Body of pancreas (tissue), 4 donors: Measurements from ENCODE around the gene OTUB1. TPM values are rescaled to one million over a fixed set of nuclear protein-coding genes. Genes with fewer than 3 reads are reported as not detected.
"Not testable (repeated sequence)": the region's sequence is repeated elsewhere in the genome, so short reads cannot be mapped to it uniquely, and the experiment has no call there.

Experiments
- ATAC-seq: fragments of 150-250 bp; one replicate; pipeline ENCODE4 v1.9.1; 2016
- DNase-seq, 4 donors: peaks; one replicate each; pipeline ENCODE4 v3.0.0-alpha.2; 2019
- H3K27ac ChIP-seq, 4 donors: fragments of 200-600 bp; sonication (generic); 1 replicate in 3 of 4; 2 replicates in 1 of 4; pipeline versions ENCODE4 v1.5.1 to v1.6.1; 2016 to 2019; ENCODE audit warnings: mild to moderate bottlenecking in 1 of 4, mixed read lengths in 1 of 4, moderate library complexity in 1 of 4
- H3K27me3 ChIP-seq, 2 donors: fragments of 200-600 bp; sonication (generic); one replicate each; pipeline ENCODE4 v1.6.0; 2016; ENCODE audit warnings: mild to moderate bottlenecking in 1 of 2
- H3K36me3 ChIP-seq, 2 donors: fragments of 200-600 bp; sonication (generic); replicated peaks in 1 of 2; 2 replicates each; pipeline ENCODE4 v1.5.1; 2016; ENCODE audit warnings: low read depth in 2 of 2; ENCODE audit not compliant: insufficient read depth in 1 of 2
- H3K4me1 ChIP-seq: fragments of 200-600 bp; sonication (generic); one replicate; pipeline ENCODE4 v1.6.0; 2016
- H3K4me3 ChIP-seq, 2 donors: fragments of 200-600 bp; sonication (generic); 1 replicate in 1 of 2; 2 replicates in 1 of 2; pipeline ENCODE4 v1.5.1; 2016 to 2019
- H3K9me3 ChIP-seq, 3 donors: fragments of 200-600 bp; sonication (generic); 1 replicate in 2 of 3; 2 replicates in 1 of 3; pipeline ENCODE4 v1.5.1; 2016
- POLR2A ChIP-seq, 3 donors: fragments of 450-650 bp; IDR thresholded peaks; one replicate each; pipeline ENCODE4 v1.6.1; 2016; ENCODE audit warnings: antibody characterized with exemption in 3 of 3, mild to moderate bottlenecking in 2 of 3
- WGBS, 2 donors: methylation state at CpG; one replicate each; pipeline ENCODE4 v1.1.5; 2017; 5-methylcytosine and 5-hydroxymethylcytosine counted together
- intact Hi-C: fragments of 100-400 bp; cut with DNase I; formaldehyde crosslinking; loops from one replicate; pipeline ENCODE4 v1.15.1; 2023
- total RNA-seq, 2 donors: library from RNA; depleted of rRNA; stranded (reverse); fragments of >200 nt; gene quantifications; one replicate each; pipeline ENCODE4 v1.1.0, GENCODE V29; 2016
- TF ChIP-seq, protein P1 (sequence below), 7 experiments: fragments of 450-650 bp in 4 of 7; fragments of 200-600 bp in 3 of 7; sonication (generic) in 3 of 7; IDR thresholded peaks; one replicate each; pipeline ENCODE4 v1.5.1; 2016 to 2019; ENCODE audit warnings: antibody characterized with exemption in 7 of 7

OTUB1 gene
- total RNA-seq, 2 donors from 2014 or later: 20.8 to 36.3 TPM

DNA sequence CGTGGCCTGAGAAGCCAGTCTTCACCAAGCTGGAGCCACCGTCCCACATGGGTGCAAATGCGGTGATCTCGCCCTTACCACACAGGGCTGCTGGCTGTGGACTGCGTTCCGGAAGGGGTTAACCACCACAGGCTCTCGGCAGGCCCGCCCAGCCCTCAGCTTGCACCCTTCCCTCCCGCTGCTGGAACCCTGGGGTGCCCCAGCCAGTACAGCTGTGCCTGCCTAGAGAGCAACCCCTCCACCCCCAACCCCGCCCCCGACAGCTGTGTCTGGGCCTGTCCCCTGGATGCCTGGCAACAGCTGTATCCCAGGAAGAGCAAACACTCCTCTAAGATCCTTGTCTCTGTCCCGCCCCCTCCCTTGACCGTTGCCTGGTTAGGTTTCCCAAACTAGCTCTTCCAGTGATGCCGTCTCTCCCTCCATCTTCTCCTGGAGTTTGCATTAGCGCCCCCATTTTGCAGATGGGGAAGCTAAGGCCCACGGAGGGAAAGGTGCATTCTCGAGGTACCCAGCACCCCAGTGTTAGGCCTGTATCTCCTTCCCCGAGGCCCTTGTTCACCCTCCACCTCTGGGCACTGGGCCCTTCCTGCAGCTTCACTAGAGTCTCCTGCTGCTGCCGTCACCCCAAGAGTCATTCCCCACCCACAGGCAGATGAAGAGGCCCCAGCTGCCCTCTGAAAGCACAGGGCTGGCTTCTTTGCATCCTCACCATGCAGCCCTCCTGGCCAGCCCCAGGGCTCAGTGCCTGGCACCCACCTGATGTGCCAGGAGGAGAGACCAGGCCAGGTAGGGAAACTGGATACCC, 24.4 kb upstream of the OTUB1 start:
- intact Hi-C loops: no loop called here
- TF ChIP-seq, protein P1, sequence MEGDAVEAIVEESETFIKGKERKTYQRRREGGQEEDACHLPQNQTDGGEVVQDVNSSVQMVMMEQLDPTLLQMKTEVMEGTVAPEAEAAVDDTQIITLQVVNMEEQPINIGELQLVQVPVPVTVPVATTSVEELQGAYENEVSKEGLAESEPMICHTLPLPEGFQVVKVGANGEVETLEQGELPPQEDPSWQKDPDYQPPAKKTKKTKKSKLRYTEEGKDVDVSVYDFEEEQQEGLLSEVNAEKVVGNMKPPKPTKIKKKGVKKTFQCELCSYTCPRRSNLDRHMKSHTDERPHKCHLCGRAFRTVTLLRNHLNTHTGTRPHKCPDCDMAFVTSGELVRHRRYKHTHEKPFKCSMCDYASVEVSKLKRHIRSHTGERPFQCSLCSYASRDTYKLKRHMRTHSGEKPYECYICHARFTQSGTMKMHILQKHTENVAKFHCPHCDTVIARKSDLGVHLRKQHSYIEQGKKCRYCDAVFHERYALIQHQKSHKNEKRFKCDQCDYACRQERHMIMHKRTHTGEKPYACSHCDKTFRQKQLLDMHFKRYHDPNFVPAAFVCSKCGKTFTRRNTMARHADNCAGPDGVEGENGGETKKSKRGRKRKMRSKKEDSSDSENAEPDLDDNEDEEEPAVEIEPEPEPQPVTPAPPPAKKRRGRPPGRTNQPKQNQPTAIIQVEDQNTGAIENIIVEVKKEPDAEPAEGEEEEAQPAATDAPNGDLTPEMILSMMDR (IDR thresholded peaks at IDR 0.05): no peak
- TF ChIP-seq POLR2A (IDR thresholded peaks at IDR 0.05): no peak
- no peaks in the 10 kb centered on the region for H3K4me1 ChIP-seq
- H3K36me3 ChIP-seq: no peaks in the 10 kb centered on the region
- peak; percentile 41 for ATAC-seq
- H3K27me3 ChIP-seq: no peaks in the 10 kb centered on the region
- H3K27ac ChIP-seq: no peak overlapping the region
- no peak overlapping the region for H3K4me3 ChIP-seq
- 31 to 32% methylated on average over 9 to 18 of the region's 19 CpGs for WGBS, 2 donors
- peak in 3 of 4 donors; percentile 38 to 60 (median 51) for DNase-seq
- H3K9me3 ChIP-seq: no peaks in the 10 kb centered on the region

DNA sequence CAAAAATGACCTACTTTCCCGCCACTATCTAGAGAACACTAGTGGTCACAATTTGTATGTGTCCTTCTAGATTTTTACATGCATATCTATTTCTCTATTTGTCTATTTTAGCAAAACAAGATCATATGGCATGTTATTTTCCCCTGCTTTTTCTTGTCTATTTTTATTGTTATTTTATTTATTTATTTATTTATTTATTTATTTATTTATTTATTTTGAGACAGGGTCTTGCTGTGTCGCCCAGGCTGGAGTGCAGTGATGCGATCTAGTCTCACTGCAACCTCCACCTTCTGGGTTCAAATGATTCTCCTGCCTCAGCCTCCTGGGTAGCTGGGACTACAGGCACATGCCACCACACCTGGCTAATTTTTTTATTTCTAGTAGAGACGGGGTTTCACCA, 22.3 kb upstream of the OTUB1 start:
- H3K9me3 ChIP-seq, DNase-seq, ATAC-seq, H3K27me3 ChIP-seq, H3K4me3 ChIP-seq, H3K4me1 ChIP-seq, intact Hi-C loops, H3K36me3 ChIP-seq, H3K27ac ChIP-seq: not testable (repeated sequence)
- 94 to 96% methylated on average over 4 of the region's 4 CpGs for WGBS, 2 donors

DNA sequence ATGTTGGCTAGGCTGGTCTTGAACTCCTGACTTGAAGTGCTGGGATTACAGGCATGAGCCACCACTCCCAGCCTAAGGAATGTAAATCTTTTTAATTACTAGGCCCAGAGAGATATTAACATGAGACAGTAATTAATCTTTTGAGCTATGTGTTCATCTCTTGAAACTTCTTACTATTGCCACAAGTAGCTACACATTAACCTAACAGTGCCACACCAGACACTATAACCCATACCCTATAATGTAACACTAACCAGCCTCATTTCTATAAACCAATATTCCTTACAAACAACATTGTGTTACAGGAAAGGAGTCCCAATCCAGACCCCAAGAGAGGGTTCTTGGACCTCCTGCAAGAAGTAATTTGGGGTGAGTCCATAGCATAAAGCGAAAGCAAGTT, 19.8 kb upstream of the OTUB1 start:
- no peak for TF ChIP-seq POLR2A (IDR thresholded peaks at IDR 0.05)
- TF ChIP-seq, protein P1 (IDR thresholded peaks at IDR 0.05): no peak
- DNase-seq: no peak
- ATAC-seq: no peak
- Histone ChIP-seq H3K4me3 (no peak overlapping the region), H3K36me3 (no peaks in the 10 kb centered on the region), H3K9me3 (no peaks in the 10 kb centered on the region), H3K27me3 (no peaks in the 10 kb centered on the region), H3K27ac (no peak overlapping the region), H3K4me1 (no peaks in the 10 kb centered on the region)
- intact Hi-C loops: no loop called here
- 100% methylated on average over 1 of the region's 1 CpG for WGBS, 2 donors

DNA sequence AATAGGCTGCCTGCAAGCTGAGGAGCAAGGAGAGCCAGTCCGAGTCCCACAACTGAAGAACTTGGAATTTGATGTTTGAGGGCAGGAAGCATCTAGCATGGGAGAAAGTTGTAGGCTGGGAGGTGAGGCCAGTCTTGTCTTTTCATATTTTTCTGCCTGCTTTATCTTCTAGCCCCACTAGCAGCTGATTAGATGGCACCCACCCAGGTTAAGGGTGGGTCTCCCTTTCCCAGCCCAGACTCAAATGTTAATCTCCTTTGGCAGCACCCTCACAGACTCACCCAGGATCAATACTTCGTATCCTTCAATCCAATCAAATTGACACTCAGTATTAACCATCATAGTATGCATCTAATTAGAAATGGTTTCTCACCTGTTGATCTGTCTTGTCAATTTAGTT, 16.8 kb upstream of the OTUB1 start:
- DNase-seq (no peak), ATAC-seq (no peak)
- TF ChIP-seq, protein P1 (IDR thresholded peaks at IDR 0.05): no peak
- TF ChIP-seq POLR2A (IDR thresholded peaks at IDR 0.05): no peak
- WGBS, 2 donors: 50 to 60% methylated on average over 2 of the region's 2 CpGs
- Histone ChIP-seq H3K4me3 (no peak overlapping the region), H3K4me1 (peaks cover 3% of the 10 kb centered on the region), H3K9me3 (no peaks in the 10 kb centered on the region), H3K27me3 (no peaks in the 10 kb centered on the region), H3K36me3 (no peaks in the 10 kb centered on the region), H3K27ac (no peak overlapping the region)
- intact Hi-C loops: no loop called here

DNA sequence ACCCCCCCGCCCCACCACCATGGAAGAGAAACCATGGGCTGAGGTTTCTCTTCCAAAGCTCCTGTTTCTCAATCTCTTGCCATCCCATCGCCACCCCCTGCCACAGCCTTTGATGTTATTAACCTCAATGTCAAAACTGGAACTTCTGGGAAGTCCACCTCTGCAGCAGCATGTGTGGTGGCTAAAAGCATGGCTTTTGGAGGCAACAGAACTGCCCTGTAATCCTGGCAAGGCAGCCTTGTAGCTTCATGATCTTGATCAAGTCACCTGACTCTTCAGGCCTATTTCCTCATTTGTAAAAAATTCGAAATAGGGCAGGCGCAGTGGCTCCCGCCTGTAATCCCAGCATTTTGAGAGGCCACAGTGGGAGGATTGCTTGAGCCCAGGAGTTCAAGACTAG, 15.3 kb upstream of the OTUB1 start:
- TF ChIP-seq, protein P1 (IDR thresholded peaks at IDR 0.05): no peak
- TF ChIP-seq POLR2A (IDR thresholded peaks at IDR 0.05): no peak
- Histone ChIP-seq H3K27ac (no peak overlapping the region), H3K4me3 (no peak overlapping the region), H3K4me1 (peaks cover 11% of the 10 kb centered on the region), H3K36me3 (no peaks in the 10 kb centered on the region), H3K9me3 (no peaks in the 10 kb centered on the region), H3K27me3 (no peaks in the 10 kb centered on the region)
- WGBS, 2 donors: 60 to 62% methylated on average over 3 to 5 of the region's 5 CpGs
- DNase-seq (no peak), ATAC-seq (no peak)
- intact Hi-C loops: no loop called here

DNA sequence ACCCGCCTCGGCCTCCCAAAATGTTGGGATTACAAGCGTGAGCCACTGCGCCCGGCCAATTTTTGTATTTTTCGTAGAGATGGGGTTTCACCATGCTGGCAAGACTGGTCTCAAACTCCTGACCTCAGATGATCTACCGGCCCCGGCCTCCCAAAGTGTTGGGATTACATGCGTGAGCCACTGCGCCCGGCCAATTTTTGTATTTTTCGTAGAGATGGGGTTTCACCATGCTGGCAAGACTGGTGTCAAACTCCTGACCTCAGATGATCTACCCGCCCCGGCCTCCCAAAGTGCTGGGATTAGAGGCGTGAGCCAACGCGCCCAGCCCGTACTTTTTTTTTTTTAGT, 12.4 kb upstream of the OTUB1 start:
- H3K4me3 ChIP-seq, intact Hi-C loops, H3K27me3 ChIP-seq, ATAC-seq, H3K9me3 ChIP-seq, H3K36me3 ChIP-seq, DNase-seq: not testable (repeated sequence)
- 57% methylated on average over 18 of the region's 18 CpGs for WGBS, 2 donors
- Histone ChIP-seq H3K27ac (peak overlapping the region in 1 of 4 donors; percentile 34), H3K4me1 (peaks cover 20% of the 10 kb centered on the region)
